Superior temporal gyrus (tissue), 1 donor: ENCODE data around the gene FHIT.

Experiments used
- DNase-seq: peaks from one replicate; pipeline ENCODE4 v3.0.0-alpha.2; 2016; ENCODE audit errors: extremely low spot score

FHIT gene

DNA sequence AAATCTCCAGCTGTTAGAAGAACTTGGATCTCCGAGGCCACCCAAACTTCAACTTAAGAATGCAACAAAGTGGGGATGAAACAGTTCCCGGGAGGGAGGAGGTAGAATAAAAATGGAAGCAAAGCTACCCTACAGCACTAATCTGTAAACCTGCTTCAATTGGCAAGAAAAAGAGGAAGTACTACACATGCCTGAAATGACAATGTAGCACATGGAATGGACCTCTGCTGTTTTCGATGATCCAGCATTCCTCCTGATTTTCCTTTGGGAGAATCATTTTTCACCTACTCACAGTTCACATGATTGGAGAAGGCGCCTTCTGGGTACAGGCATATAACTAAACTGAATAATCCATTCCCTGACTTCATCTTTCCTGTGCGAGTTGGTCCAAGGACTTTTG is 1081.5 kb downstream of the FHIT start:
- no peak for DNase-seq

DNA sequence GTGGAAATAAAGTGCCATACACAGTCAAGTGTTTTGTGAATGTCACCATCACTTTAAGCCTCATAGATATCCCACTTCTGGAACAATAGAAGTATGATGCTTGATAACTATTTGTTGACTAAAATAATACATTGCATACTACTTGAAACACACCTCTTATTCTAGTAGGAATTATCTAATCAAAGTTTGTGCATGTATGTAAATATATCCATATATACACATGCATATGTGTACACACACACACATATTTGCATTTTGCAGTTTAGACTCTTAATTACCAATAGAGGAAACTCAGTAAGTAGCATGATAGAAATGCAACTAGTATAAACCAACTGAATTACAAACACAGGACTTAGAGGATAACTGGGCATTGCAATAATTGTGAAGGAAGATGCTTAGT is 1084.1 kb downstream of the FHIT start:
- DNase-seq: no peak

DNA sequence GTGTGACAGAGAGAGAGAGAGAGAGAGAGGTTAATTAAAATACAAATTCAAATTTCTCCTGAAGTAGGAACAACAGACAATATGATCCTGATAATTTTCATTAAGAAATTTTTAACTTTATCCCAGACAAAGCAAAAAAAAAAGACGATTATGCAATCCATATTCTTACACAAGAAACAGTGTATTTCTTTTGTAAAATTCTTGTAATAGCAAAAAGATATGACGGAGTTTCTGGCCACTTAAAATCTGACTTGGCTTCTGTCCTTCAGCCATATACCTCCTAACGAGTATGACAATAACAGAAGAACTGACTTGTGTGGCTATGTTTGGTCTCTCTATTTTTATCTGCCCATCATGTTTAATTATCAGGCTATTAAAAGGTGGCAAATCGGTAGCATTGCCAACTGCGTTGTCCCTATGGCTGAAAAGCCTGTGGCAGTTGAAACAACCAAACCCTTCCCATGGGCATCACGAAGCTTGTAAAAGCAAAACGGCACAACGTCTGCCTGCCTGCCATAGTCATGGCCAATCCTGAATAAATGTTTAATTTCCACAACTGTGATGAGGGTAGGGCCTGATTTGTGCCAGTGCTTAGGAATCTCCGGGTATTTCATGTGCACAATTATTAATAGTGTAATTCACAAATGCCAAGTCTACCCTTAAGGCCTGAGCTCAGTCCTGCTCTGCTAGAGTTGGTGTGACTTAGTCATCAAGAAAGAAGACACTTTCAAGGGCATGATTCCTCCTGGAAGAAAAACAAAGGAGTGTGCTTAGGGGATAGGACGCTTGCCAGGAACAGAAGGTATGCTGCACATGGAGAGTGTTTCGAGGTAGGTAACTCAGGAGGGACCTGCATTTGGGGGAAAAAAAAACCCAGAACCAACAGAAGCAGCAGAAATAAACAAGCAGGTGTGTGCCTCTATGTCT is 1090.2 kb downstream of the FHIT start:
- no peak for DNase-seq

DNA sequence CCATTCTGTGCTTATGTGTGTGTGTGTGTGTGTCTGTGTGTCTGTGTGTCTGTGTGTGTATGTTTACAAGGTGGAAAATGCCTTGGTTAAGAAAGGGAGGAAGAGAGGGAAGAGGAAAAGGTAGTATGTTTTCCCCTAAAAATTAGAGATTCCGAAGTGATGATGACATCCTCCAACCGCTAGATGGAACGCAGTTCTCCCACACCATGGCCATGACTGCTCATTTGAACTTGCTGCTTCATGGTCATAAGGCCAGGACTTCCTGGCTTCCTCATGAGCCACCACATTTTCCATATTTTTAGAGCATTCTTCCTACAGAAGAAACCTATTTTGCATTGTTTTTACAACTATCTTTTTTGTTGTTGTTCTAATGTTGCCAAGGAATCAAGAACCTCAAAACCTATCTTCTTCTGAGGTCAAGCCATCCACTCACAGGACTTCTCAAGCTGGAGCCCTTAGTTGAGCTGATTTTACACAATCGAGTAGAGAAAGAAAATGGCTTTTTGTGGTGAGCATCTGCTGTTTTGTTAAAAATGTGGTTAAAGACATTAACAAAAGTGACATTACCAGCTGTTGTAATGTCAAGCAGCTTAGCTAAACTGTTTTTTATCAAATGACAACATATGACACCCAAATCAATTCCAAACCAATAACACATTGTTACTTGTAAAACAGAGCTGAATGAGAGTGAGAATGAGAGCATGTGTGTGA is 1091.0 kb downstream of the FHIT start:
- DNase-seq: no peak

DNA sequence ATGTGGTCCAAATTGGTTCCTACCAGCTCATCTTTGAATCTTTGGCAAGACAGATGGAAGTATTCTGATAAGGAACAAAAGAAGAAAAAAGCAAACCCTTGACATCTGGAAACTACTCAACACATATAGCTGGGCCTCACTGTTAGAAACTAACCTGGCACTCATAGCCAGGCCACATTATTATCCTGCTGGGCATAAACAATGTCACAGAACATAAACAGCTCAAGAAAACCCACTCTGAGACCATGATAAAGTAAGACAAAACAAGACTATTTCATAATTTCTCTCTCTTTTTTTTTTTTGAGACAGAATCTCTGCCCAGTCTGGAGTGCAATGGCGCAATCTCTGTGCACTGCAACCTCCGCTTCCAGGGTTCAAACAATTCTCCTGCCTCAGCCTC is 1093.2 kb downstream of the FHIT start:
- no peak for DNase-seq

DNA sequence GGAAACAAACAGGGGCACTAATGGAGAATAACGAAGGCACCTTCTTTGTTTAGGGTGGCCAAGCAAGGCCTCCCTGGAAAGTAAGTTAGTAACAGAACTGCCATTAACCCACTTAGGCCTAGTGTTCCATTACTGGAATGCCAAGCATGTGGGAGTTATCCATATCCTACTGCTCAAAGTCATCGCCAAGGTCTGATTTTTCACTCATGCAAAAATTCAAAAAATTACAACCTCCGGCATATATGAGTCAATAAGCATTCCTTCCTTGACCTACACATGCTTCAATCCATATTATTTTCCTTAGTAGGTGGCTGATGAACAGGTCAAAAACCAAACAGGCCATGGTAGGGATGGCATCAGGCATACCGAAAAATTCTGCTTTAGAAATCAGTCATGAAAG is 1097.2 kb downstream of the FHIT start:
- no peak for DNase-seq

DNA sequence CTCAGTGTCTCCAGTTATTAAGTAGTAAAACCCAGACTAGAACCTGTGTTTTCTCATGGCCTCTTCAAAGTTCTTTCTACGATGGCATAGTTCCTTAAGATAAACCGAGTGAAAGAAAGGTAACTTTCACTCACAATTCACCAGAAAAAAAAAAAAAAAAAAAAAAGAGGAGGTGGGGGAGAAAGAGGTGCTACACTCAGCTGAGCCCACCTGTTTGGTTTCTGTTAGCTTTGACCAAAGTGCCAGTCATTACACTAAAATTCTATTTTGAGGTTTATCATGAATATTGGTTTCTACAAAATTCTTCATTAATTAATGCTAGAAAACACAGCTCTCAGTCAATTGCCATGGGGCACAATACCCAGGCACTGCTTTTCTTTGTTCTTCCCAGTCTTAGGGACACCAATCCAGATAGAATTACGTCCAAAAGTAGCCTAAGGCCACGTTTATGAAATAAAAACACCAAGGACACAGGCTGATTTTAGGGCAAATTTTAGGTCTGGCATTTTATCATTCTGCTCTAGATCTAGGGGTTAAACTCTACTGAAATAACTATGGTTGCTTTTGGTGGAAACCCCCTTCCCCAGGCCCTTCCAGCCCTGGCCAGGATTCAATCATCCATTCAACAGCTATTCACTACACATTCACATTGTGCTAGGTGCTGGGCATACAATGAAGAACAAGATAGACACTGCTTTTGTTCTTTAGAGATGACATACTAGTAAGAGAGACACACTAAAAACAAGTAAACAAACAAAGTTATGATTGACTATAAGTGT is 1097.8 kb downstream of the FHIT start:
- DNase-seq: no peak

DNA sequence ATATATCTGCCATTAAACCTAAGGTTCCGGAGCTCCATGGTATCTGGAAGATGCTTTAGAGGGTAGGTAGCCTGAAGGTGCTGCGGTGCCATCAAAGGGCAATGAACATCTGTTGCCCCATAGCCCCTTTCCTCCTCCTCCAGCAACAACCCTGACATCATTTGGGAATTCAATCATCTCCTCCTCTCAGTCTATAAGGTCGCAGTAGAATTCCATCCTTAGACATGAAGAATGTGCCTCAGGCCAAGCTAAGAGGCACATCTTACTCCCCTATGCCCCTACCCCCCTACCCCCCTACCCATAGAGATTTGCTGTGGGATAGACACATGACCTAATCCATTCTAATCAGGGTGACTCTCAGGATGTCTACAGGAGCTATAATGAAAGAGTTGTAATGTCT is 1101.8 kb downstream of the FHIT start:
- no peak for DNase-seq

DNA sequence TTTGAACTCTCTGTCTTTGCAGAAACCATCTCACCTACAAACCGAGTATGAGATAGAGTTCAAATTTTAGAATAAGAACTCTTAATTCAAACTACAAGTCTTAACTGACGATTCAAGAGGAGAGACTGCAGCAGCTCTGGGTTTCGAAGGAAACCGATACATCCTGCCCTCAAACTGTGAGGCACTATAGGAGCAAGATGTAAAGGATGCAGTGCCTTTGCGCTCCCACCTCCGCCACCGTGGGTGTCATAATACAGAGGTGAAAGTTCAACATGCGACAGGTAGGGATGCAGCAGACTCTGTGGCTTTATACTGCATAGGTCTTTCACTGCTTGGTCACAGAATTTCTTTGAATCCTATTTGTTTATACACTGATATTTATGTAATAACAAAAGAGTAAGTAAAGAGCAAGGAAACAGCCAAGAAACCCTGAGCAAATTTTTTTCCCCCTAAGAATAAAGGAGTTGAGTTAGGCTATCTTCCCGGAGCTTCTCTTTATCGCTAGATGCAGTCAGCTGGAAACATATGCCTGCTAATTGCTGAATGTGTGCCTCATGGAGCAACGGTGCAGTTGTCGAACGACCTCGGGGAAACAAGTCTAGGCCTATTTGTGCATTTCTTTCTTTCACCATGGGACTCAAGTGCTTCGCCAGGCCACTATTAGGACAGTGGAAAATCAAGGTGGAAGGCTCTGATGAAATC is 1103.9 kb downstream of the FHIT start:
- DNase-seq: no peak

DNA sequence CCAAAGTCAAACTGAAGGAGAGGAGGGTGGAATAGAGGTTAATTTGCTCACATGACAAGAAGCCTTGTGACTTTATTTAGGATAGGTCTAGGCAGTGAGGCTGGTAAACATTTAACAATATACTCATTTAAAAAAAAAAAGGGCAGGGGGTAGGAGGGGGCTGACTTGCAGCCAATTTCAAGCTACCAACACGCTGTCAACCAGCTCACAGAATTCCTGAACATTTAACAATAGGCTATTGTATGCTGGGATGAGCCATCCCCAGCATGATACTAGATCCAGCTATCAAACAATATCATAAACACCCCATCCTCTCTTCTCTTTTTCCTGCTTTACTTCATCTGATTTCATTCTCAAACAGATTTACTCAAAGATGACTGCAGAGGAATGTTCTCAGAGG is 1105.1 kb downstream of the FHIT start:
- peak; percentile 84 for DNase-seq

DNA sequence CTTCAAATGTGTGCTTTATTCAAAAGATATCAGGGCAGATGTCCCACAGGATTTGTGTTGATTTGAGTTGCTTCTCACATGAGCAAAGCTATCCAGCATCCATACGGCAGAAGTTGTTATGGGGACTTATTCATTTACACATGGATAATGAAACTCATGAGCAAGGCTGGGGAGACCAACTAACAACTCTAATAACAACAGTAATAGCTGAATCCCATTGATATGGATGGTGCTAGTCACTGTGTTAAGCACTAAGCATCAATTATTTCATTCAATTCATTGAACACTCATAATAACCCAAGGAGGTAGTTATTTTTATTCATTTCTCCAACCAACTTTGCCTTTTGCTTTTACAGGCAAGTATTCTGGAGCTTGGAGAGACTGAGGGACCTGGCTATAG is 1107.2 kb downstream of the FHIT start:
- DNase-seq: no peak

DNA sequence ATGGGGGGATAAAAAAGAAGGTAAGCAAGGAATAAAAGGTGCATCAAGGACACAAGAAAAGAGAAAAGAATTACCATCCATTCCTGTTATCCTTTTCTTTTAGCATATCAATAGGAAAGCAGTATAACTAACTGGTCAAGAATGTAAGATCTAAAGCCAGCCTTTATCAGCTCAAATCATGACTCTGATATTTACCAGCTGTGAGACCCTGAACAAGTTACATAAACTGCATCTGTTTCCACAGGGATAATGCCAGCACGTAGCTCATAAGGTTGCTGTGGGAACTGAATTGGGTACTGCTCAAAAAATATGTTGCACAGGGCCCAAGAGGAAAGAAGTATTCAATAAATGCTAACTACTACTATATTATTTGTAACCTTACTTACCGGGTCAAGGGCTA is 1109.2 kb downstream of the FHIT start:
- no peak for DNase-seq

DNA sequence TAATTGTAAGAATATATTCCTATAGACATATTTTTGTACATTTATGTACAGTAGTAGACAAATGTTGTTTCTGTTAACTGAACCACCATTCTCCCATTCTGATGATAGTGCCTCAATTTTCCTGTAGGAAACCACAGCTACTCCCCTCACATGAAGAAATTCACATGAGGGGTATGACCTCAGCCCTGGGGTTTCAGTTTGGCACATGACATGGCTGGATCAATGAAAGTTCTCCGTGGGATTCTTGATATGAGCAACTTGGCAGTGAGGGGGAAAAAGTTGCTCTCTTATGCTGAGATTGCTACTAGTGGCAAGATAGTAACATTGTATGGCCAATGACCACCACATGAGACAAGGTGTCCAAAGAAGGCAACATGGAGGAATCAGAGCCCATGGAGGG is 1111.1 kb downstream of the FHIT start:
- no peak for DNase-seq

DNA sequence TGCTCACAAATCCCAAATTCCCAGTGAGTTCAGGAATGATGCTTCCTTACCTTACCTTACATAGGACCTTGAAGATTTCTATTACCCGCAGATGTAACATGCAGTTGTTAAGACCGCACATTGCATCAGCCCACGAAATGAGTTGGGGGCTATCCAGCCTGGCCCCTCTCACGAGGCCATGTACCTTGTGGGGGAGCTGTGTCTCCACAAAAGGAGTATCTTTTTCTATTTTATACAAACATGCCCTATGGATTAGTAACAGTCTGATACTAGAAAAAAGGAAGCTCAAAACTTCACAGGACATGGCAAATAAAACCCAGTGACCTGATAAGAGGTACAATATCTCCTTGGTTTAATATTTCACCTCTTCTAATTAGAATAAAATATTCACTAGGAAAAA is 1114.7 kb downstream of the FHIT start:
- no peak for DNase-seq

DNA sequence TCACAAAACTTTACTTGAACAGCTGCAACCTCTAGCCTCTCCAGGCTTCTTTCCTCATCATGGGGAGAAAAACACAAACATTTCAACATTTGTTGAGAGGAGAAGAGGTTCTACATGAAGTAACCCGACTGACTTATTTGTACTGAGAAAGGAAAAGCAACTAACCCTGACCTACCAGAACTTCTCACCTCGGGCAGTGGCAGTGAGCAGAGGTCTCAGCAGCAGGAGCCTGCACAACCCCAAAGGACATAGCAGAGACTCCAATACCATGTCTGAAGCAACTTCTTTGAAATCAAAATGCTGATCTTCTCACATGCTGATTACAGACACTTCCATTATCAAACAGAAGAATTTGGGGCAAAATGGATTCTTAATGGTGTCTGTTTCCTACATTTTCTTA is 1115.8 kb downstream of the FHIT start:
- DNase-seq: no peak

DNA sequence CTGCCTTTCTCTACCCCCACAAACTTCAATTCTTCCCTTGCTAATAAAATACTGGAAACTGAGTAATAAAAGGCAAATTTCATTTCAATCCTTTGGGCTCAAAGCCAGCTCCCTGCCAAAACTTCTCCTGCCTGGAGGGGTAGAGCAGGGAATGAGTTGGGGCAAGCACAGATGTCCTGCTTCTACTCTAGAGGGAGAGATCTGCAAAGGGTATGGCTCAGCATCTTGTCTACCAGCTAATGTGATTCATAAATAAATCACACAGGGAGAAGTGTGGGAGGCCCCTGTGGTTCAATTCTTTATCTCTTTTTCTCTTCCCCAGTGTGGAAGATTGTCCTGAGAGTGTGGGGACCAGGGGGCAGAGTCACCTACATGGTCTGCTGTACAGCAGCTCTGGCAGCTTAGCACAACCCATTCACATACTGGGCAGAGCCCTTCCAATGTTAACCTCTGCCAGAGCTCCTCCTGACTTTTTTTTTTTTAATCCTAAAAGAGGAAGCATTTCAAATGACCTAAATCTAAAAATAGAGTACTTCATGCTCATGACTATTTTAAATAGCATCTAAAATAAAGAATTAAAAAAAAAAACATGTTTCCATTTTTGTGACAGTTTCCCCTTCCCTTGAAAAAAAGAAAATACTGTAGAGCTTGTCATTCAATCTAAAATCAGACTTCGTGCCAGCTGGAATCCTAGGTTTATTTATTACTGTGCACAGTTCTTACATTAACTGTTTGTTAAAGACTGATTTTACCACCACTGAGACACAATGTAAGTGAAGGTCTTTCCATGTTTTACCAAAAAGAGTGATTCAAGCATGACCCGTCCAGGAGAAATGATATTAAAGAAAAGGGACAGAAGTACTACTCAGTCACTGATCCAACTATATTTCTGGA is 1117.7 kb downstream of the FHIT start:
- no peak for DNase-seq

DNA sequence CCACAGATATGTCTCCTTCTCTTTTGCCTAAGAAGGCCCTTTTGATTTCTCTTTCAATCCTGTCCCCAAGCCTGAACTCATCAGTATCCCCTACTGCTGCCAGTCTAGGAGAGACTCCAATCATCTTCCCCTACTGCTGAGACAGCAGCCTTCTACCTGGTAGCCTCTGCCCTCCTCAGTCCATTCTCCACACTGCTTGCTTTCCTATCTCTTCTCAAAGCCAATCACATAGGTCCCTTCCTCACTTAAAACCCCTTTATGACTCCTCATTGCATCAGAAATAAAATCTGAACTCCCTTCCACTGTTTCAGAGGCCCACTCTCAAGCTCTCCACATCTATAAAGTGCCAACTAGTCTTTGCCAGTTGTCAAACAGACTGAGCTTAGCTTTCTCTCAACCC is 1119.6 kb downstream of the FHIT start:
- DNase-seq: no peak

DNA sequence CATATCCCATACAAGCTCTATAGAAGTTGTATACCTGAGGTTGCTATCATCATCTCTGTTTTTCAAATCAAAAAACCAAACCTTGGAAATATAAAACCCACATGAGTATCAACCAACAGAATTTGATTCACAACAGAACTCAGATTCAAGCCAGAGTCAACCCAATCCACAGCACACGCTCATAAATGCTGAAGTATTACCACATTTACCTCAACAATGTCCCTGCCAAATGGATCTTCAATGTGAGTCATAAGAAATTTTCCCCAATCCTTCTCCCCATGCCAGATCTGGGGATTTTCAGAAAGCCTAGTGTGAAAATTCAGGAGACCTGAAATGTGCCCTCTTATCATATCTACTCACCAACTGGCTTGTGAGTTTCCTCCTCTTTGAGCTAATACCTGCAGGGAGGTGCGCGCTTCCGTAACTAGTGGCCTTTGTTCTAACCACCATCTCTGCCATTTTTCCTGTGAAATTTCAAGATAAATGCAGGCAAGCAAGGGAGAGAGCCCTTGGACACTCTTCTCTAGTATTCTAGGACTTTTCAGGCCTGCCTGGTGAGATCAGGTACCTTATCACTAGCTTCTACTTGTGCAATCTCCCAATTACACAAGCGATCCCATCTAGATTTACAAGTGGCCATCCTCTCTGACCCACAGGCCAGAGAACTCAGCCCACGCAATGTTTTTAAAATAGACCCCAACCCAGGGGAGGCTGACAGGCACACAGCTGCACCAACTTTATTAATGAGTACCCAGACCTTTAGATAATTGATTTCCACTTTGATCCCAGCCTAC is 1124.5 kb downstream of the FHIT start:
- no peak for DNase-seq

DNA sequence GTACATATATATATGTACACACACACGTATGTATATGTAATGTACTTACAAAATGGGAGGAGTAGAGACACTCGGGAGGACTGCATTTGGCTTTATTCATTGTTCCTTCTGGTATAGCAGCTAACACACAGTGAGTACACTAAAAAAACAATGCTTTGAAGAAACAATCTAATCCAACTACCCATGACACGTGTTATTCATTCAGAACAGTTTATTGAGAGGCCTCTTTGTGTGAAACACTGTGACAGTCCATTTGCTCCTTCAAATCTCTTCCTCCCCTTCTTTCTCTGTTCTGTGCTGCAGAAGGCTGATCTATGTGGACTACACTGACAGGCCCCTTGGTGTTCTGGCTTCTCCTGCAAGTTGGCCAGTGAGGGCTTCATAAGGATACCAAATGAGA is 1125.6 kb downstream of the FHIT start:
- DNase-seq: peak; percentile 93

DNA sequence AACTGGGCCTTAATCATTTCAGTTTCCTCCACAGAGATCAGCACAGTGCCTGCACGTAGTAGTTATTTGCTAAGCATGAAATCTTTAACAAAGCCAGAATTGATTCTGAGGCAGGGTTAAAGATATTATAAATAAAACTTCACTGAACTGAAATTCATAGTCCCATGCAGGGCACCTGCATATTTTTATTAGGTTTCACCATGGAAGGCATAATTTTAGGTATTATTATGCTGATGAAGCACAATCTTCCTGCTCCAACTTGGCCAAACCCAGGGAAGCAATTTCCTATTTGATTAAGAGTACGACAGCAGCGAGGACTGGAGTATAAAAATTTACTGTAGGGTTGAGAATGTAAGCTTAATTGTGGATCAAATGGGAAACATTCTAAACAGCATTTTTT is 1131.0 kb downstream of the FHIT start:
- no peak for DNase-seq
